HG02642 (cell line): ENCODE results near the gene DGKI.

Experiments used
- ATAC-seq: cut with Tn5 transposase; IDR thresholded peaks from one replicate; pipeline ENCODE4 v1.9.1; 2021; ENCODE audit warnings: mild to moderate bottlenecking; ENCODE audit not compliant: unreplicated experiment, poor library complexity

DGKI gene

GRCh38 chr7:137873979-137874777 lies 27.4 kb upstream of the DGKI start:
- no peak for ATAC-seq

- ATAC-seq: peak; percentile 41
These were observed 26.8 kb upstream of the DGKI start for GRCh38 chr7:137873524-137873923.

GRCh38 chr7:137871170-137871915 lies 24.6 kb upstream of the DGKI start:
- no peak for ATAC-seq

- no peak for ATAC-seq
These were observed 23.9 kb upstream of the DGKI start for GRCh38 chr7:137870684-137871083.

- no peak for ATAC-seq
These were observed 23.3 kb upstream of the DGKI start for GRCh38 chr7:137870078-137870477.

GRCh38 chr7:137869260-137869659 lies 22.5 kb upstream of the DGKI start:
- no peak for ATAC-seq

- no peak for ATAC-seq
These were observed 20.5 kb upstream of the DGKI start for GRCh38 chr7:137867289-137867688.

GRCh38 chr7:137865764-137866163 lies 19.0 kb upstream of the DGKI start:
- no peak for ATAC-seq

GRCh38 chr7:137862964-137863363 lies 16.2 kb upstream of the DGKI start:
- ATAC-seq: no peak

- no peak for ATAC-seq
These were observed 15.6 kb upstream of the DGKI start for GRCh38 chr7:137862358-137862757.

- ATAC-seq: no peak
These were observed 13.8 kb upstream of the DGKI start for GRCh38 chr7:137860542-137860941.

GRCh38 chr7:137853053-137853452 lies 6.3 kb upstream of the DGKI start:
- no peak for ATAC-seq

GRCh38 chr7:137852108-137852507 lies 5.3 kb upstream of the DGKI start:
- ATAC-seq: no peak

- ATAC-seq: no peak
These were observed 4.5 kb upstream of the DGKI start for GRCh38 chr7:137850972-137851945.

- ATAC-seq: no peak
These were observed 3.8 kb upstream of the DGKI start for GRCh38 chr7:137850571-137850970.

GRCh38 chr7:137848095-137848494 lies 1.3 kb upstream of the DGKI start:
- ATAC-seq: no peak

GRCh38 chr7:137847568-137848050 lies 835 bp upstream of the DGKI start:
- ATAC-seq: peak; percentile 32

GRCh38 chr7:137846549-137846826 lies 286 bp downstream of the DGKI start:
- ATAC-seq: peak; percentile 37

- no peak for ATAC-seq
These were observed 1.9 kb downstream of the DGKI start for GRCh38 chr7:137844677-137845425.
